ENCODE data around the gene B4GALT2.

B4GALT2 gene

DNA sequence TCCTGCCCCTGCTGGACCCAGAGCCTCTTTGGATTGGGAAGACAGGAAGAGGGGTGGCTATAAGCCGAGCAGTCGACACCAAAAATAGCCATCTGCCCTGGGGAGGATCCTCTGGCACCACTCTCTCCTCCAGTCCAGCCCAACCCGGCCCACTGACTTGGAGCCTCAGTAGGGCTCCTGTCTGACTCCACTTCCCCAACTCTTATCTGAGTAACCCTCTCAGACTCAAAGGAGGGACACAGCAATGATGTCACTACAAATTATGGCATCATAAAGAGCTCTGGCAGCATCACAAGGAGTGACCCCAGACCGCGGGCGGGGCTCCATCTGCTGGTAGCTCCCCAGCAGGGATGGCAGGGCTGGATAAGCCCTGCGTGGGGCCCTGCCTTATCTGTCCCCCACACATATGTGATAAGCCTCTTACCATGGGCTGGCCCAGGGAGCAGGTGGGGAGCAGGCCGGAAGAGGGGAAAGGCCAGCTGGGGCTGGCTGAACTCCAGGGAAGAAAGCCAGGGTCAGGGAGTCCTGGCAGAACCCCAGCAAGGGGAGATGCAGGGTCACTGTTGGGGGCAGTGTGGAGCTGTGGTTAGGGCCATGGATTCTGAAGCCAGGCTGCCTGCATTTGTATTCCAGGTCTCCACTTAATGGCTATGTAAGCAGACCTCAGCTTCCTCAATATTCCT lies 56.9 kb downstream of the B4GALT2 start:
- Histone ChIP-seq H3K27ac (no peak overlapping the region), H3K36me3 (no peaks in the 10 kb centered on the region), H3K27me3 (peaks cover 33% of the 10 kb centered on the region), H3K4me1 (ENCODE audit: control insufficient read depth in 1 of 2, insufficient read depth in 1 of 2, low read depth in 1 of 2, low read length in 1 of 2) (peaks cover 10 to 17% of the 10 kb centered on the region in 2 experiments), H3K4me3 (ENCODE audit: low read depth in 1 of 2, low read length in 1 of 2) (no peak overlapping the region), H3K9me3 (no peaks in the 10 kb centered on the region)
- TF ChIP-seq, protein P1, sequence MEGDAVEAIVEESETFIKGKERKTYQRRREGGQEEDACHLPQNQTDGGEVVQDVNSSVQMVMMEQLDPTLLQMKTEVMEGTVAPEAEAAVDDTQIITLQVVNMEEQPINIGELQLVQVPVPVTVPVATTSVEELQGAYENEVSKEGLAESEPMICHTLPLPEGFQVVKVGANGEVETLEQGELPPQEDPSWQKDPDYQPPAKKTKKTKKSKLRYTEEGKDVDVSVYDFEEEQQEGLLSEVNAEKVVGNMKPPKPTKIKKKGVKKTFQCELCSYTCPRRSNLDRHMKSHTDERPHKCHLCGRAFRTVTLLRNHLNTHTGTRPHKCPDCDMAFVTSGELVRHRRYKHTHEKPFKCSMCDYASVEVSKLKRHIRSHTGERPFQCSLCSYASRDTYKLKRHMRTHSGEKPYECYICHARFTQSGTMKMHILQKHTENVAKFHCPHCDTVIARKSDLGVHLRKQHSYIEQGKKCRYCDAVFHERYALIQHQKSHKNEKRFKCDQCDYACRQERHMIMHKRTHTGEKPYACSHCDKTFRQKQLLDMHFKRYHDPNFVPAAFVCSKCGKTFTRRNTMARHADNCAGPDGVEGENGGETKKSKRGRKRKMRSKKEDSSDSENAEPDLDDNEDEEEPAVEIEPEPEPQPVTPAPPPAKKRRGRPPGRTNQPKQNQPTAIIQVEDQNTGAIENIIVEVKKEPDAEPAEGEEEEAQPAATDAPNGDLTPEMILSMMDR (IDR thresholded peaks at IDR 0.05): no peak

DNA sequence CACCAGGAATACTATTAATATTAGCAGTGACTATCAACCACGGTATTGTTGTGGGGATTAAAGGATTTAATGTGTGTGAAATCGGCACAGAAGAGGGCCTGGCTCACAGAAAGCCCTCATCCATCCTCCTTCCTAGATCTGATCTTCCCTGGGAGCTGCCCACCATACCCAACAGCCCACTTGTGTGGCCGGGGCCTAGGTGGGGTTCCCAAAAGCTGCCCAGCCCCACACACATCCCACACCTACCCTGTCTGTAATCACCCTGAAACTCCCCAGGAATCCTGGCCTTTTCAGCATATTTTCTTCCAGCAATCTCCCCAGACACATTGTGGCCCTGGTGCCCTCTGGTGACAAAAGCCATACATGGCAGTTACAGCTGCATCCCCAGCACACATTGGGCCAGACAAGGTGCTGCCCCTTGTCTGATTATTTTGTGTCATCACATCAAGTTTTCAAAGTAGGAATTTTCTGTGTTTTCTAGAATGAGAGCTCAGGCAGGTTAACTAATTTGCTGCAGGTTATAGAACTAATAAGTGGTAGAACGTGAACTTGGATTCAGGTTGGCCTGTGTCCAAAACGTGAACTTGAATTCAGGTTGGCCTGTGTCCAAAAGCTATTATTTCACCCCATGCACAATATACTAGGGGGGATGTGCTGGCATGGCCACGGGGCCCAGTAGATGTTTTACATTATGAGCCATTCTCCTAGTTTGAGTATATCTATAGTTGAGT lies 57.6 kb downstream of the B4GALT2 start:
- TF ChIP-seq, protein P1 (IDR thresholded peaks at IDR 0.05): peak; percentile 43
- H3K9me3 ChIP-seq: no peaks in the 10 kb centered on the region
- peaks cover 8 to 15% of the 10 kb centered on the region in 2 experiments for H3K4me1 ChIP-seq (ENCODE audit: control insufficient read depth in 1 of 2, insufficient read depth in 1 of 2, low read depth in 1 of 2, low read length in 1 of 2)
- H3K27ac ChIP-seq: no peak overlapping the region
- no peaks in the 10 kb centered on the region for H3K36me3 ChIP-seq
- H3K4me3 ChIP-seq (ENCODE audit: low read depth in 1 of 2, low read length in 1 of 2): no peak overlapping the region
- peaks cover 25% of the 10 kb centered on the region for H3K27me3 ChIP-seq

GRCh38 chr1:44037154-44037553 lies 58.1 kb downstream of the B4GALT2 start:
- Histone ChIP-seq H3K9me3 (no peaks in the 10 kb centered on the region), H3K4me3 (ENCODE audit: low read depth in 1 of 2, low read length in 1 of 2) (no peak overlapping the region), H3K36me3 (no peaks in the 10 kb centered on the region), H3K27me3 (peaks cover 20% of the 10 kb centered on the region), H3K4me1 (ENCODE audit: control insufficient read depth in 1 of 2, insufficient read depth in 1 of 2, low read depth in 1 of 2, low read length in 1 of 2) (peaks cover 8 to 19% of the 10 kb centered on the region in 2 experiments), H3K27ac (no peak overlapping the region)
- TF ChIP-seq, protein P1 (IDR thresholded peaks at IDR 0.05): no peak

- Histone ChIP-seq H3K27ac (no peak overlapping the region), H3K9me3 (no peaks in the 10 kb centered on the region), H3K27me3 (peaks cover under 1% of the 10 kb centered on the region), H3K36me3 (no peaks in the 10 kb centered on the region), H3K4me3 (ENCODE audit: low read depth in 1 of 2, low read length in 1 of 2) (no peak overlapping the region), H3K4me1 (ENCODE audit: control insufficient read depth in 1 of 2, insufficient read depth in 1 of 2, low read depth in 1 of 2, low read length in 1 of 2) (peaks cover 8 to 20% of the 10 kb centered on the region in 2 experiments)
- TF ChIP-seq, protein P1 (IDR thresholded peaks at IDR 0.05): no peak
Observed at GRCh38 chr1:44038876-44039657, 60.1 kb downstream of the B4GALT2 start.

- H3K9me3 ChIP-seq: no peaks in the 10 kb centered on the region
- no peak overlapping the region for H3K4me3 ChIP-seq (ENCODE audit: low read depth in 1 of 2, low read length in 1 of 2)
- no peaks in the 10 kb centered on the region for H3K36me3 ChIP-seq
- peaks cover 8 to 20% of the 10 kb centered on the region in 2 experiments for H3K4me1 ChIP-seq (ENCODE audit: control insufficient read depth in 1 of 2, insufficient read depth in 1 of 2, low read depth in 1 of 2, low read length in 1 of 2)
- TF ChIP-seq, protein P1 (IDR thresholded peaks at IDR 0.05): no peak
- H3K27me3 ChIP-seq: no peaks in the 10 kb centered on the region
- no peak overlapping the region for H3K27ac ChIP-seq
Observed at GRCh38 chr1:44040418-44040817, 61.4 kb downstream of the B4GALT2 start.
